Upper lobe of left lung (tissue), 4 donors: ENCODE measurements around the gene SDR9C7.

Experiments used
- EP300 ChIP-seq, 4 donors: sonication (generic); formaldehyde crosslinking; IDR thresholded peaks; one replicate each; pipeline ENCODE4 v1.5.1; 2017; ENCODE audit warnings: antibody characterized with exemption in 4 of 4, control low read depth in 2 of 4
- POLR2AphosphoS5 ChIP-seq, 2 donors: sonication (generic); formaldehyde crosslinking; IDR thresholded peaks; one replicate each; pipeline ENCODE4 v1.5.1; 2017; ENCODE audit warnings: antibody characterized with exemption in 2 of 2
- TF ChIP-seq, protein P1 (sequence below), 6 experiments: fragments of 450-650 bp in 4 of 6; fragments of 200-600 bp in 2 of 6; sonication (generic) in 2 of 6; IDR thresholded peaks; one replicate each; pipeline ENCODE4 v1.5.1; 2016 to 2019; ENCODE audit warnings: antibody characterized with exemption in 6 of 6

DNA sequence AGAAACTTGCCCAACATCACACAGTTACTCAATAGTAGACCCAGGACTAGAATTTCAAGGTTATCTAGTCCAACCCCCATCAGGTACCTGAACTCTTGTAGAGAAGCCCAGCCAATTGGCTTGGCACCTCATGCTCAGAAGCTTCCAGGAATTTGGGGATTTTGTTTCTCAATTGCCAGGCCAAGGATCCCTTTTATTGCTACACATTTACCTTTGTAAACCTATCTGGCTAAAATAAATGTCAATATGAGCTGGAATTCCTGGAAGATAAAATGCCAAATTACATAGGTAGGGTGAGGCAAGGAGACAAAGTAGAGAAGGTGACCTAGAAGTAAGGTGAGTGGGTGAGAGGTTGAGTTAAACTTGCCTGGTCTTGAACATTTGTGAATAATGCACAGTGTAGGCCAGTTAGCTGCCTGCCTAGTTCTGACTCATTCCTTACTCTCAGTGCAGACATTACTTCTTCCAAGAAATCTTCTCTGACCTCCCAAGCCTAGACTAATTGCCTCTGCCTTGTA, 36.3 kb downstream of the SDR9C7 start:
- TF ChIP-seq, protein P1, sequence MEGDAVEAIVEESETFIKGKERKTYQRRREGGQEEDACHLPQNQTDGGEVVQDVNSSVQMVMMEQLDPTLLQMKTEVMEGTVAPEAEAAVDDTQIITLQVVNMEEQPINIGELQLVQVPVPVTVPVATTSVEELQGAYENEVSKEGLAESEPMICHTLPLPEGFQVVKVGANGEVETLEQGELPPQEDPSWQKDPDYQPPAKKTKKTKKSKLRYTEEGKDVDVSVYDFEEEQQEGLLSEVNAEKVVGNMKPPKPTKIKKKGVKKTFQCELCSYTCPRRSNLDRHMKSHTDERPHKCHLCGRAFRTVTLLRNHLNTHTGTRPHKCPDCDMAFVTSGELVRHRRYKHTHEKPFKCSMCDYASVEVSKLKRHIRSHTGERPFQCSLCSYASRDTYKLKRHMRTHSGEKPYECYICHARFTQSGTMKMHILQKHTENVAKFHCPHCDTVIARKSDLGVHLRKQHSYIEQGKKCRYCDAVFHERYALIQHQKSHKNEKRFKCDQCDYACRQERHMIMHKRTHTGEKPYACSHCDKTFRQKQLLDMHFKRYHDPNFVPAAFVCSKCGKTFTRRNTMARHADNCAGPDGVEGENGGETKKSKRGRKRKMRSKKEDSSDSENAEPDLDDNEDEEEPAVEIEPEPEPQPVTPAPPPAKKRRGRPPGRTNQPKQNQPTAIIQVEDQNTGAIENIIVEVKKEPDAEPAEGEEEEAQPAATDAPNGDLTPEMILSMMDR (IDR thresholded peaks at IDR 0.05) = no peak
- no peak for TF ChIP-seq POLR2AphosphoS5 (IDR thresholded peaks at IDR 0.05)
- no peak for TF ChIP-seq EP300 (IDR thresholded peaks at IDR 0.05)
